WTC11 (cell line): ENCODE results near the gene WDR82. TPM values are rescaled to one million over a fixed set of nuclear protein-coding genes. Genes with fewer than 3 reads are reported as not detected.

Experiments
- ATAC-seq: fragments of 200-7000 bp; cut with Tn5 transposase; 2 replicates; pipeline ENCODE4 v1.10.0; 2021; ENCODE audit warnings: mild to moderate bottlenecking, moderate library complexity
- CTCF ChIA-PET: fragments of 300-600 bp; sonication (Branson Sonifier 250); formaldehyde crosslinking; loops from one replicate; lab custom pipeline; 2021; ENCODE audit warnings: antibody characterized with exemption; lab: Charles Lee
- POLR2A ChIA-PET: fragments of 350-600 bp; sonication (Branson Sonifier 250); formaldehyde crosslinking; loops from one replicate; lab custom pipeline; 2021; ENCODE audit warnings: antibody characterized with exemption; lab: Charles Lee
- DNase-seq: peaks from one replicate; pipeline ENCODE4 v3.0.0; 2021; ENCODE audit warnings: low spot score
- H3K27ac Mint-ChIP-seq: 2 replicates; pipeline ENCODE4 v1.8.0; 2021; ENCODE audit warnings: mixed read lengths
- H3K27me3 Mint-ChIP-seq: 2 replicates; pipeline ENCODE4 v1.8.0; 2021; ENCODE audit warnings: low read depth, mild to moderate bottlenecking, moderate library complexity, mixed read lengths
- H3K36me3 Mint-ChIP-seq: 2 replicates; pipeline ENCODE4 v1.8.0; 2021; ENCODE audit warnings: mixed read lengths
- H3K4me1 Mint-ChIP-seq: 2 replicates; pipeline ENCODE4 v1.8.0; 2022; ENCODE audit warnings: mixed read lengths
- H3K4me3 Mint-ChIP-seq: 2 replicates; pipeline ENCODE4 v1.8.0; 2021; ENCODE audit warnings: mild to moderate bottlenecking, moderate library complexity, mixed read lengths
- H3K9me3 Mint-ChIP-seq: 2 replicates; pipeline ENCODE4 v1.8.0; 2021; ENCODE audit warnings: mixed read lengths
- ATF2 ChIP-seq: sonication (generic); formaldehyde crosslinking; IDR thresholded peaks from 2 replicates; pipeline ENCODE4 v1.8.1; 2022; ENCODE audit warnings: low read depth, missing genetic modification reagents, borderline replicate concordance
- EMX1 ChIP-seq: fragments of 250-450 bp; sonication (Bioruptor Pico); IDR thresholded peaks from 2 replicates; pipeline ENCODE4 v1.8.0; 2021; ENCODE audit warnings: mild to moderate bottlenecking
- ETV6 ChIP-seq: sonication (generic); formaldehyde crosslinking; IDR thresholded peaks from 2 replicates; pipeline ENCODE4 v1.8.1; 2022; ENCODE audit warnings: mild to moderate bottlenecking, missing genetic modification reagents
- IRF1 ChIP-seq: sonication (generic); formaldehyde crosslinking; IDR thresholded peaks from 2 replicates; pipeline ENCODE4 v1.8.0; 2023; ENCODE audit warnings: missing genetic modification reagents
- NR2C2 ChIP-seq: sonication (generic); formaldehyde crosslinking; IDR thresholded peaks from 2 replicates; pipeline ENCODE4 v1.8.0; 2022; ENCODE audit warnings: mild to moderate bottlenecking, missing genetic modification reagents
- PRRX2 ChIP-seq: fragments of 250-450 bp; sonication (Bioruptor Pico); IDR thresholded peaks from 2 replicates; pipeline ENCODE4 v1.8.0; 2021; ENCODE audit warnings: mild to moderate bottlenecking
- RELA ChIP-seq: sonication (generic); formaldehyde crosslinking; IDR thresholded peaks from 2 replicates; pipeline ENCODE4 v1.8.1; 2022; ENCODE audit warnings: missing genetic modification reagents, mild to moderate bottlenecking, borderline replicate concordance
- RORB ChIP-seq: fragments of 250-450 bp; sonication (Bioruptor Pico); IDR thresholded peaks from 2 replicates; pipeline ENCODE4 v1.9.0; 2021; ENCODE audit warnings: mild to moderate bottlenecking
- SMAD4 ChIP-seq: sonication (generic); formaldehyde crosslinking; IDR thresholded peaks from 2 replicates; pipeline ENCODE4 v1.8.0; 2022; ENCODE audit warnings: mild to moderate bottlenecking, missing genetic modification reagents
- ZNF263 ChIP-seq: sonication (generic); formaldehyde crosslinking; IDR thresholded peaks from 2 replicates; pipeline ENCODE4 v1.8.1; 2022; ENCODE audit warnings: low read depth, mild to moderate bottlenecking, moderate library complexity, missing genetic modification reagents
- ZNF317 ChIP-seq: sonication (generic); formaldehyde crosslinking; IDR thresholded peaks from 2 replicates; pipeline ENCODE4 v1.8.1; 2023; ENCODE audit warnings: low read depth, mild to moderate bottlenecking, moderate library complexity, missing genetic modification reagents, borderline replicate concordance
- ZNF396 ChIP-seq: fragments of 250-450 bp; sonication (Bioruptor Pico); IDR thresholded peaks from 2 replicates; pipeline ENCODE4 v1.8.0; 2021; ENCODE audit warnings: mild to moderate bottlenecking, moderate library complexity, borderline replicate concordance
- total RNA-seq: library from RNA; stranded (reverse); gene quantifications from 3 replicates; pipeline ENCODE4 v1.2.3, GENCODE V29; 2021
- TF ChIP-seq, protein P1 (sequence below): sonication (generic); formaldehyde crosslinking; IDR thresholded peaks from 2 replicates; pipeline ENCODE4 v1.8.1; 2023; ENCODE audit warnings: mild to moderate bottlenecking, missing genetic modification reagents
- TF ChIP-seq, protein P2 (sequence below): sonication (generic); formaldehyde crosslinking; conservative IDR thresholded peaks from 2 replicates; pipeline ENCODE4 v1.8.1; 2022; ENCODE audit warnings: mild to moderate bottlenecking, missing genetic modification reagents
- TF ChIP-seq, protein P3 (sequence below): sonication (generic); formaldehyde crosslinking; IDR thresholded peaks from 2 replicates; pipeline ENCODE4 v1.8.0; 2022; ENCODE audit warnings: mild to moderate bottlenecking, missing genetic modification reagents
- TF ChIP-seq, protein P4 (sequence below): sonication (generic); formaldehyde crosslinking; IDR thresholded peaks from 2 replicates; pipeline ENCODE4 v1.8.1; 2022; ENCODE audit warnings: mild to moderate bottlenecking, moderate library complexity, missing genetic modification reagents
- TF ChIP-seq, protein P5 (sequence below): sonication (generic); formaldehyde crosslinking; IDR thresholded peaks from 2 replicates; pipeline ENCODE4 v1.8.0; 2022; ENCODE audit warnings: missing genetic modification reagents
- TF ChIP-seq, protein P6 (sequence below): fragments of 250-450 bp; sonication (Bioruptor Pico); IDR thresholded peaks from 2 replicates; pipeline ENCODE4 v1.9.0; 2021; ENCODE audit warnings: moderate library complexity, mild to moderate bottlenecking, inconsistent platforms, borderline replicate concordance

Gene WDR82
- total RNA-seq, 1 experiment from 2014 or later, result 69.7 TPM

DNA sequence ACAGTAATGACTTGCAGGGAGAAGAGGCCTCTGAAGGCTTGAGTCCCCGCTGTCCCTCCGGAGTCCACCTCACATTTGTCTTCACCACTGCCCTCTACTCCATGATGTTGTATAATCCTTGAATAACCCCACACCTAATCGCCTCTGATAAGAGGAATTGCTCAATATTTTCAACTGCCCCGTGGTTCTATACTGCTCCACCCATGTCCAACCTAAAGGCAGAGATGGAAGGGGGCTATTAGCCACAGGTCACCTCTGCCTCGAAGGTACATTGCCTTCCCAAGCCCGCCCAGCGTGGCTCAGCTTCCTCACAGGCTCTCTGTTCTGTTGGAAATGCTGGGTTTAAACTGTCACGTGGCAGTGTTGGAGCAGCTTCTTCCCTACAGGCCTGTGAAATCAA lies 65.4 kb downstream of the WDR82 start:
- H3K27me3 Mint-ChIP-seq, result no peaks in the 10 kb centered on the region
- no peaks in the 10 kb centered on the region for H3K9me3 Mint-ChIP-seq
- no peak overlapping the region for H3K4me3 Mint-ChIP-seq
- ATAC-seq, result no peak
- H3K27ac Mint-ChIP-seq, result no peak overlapping the region
- no peak for DNase-seq
- POLR2A ChIA-PET, result no interaction called here
- TF ChIP-seq, protein P1, sequence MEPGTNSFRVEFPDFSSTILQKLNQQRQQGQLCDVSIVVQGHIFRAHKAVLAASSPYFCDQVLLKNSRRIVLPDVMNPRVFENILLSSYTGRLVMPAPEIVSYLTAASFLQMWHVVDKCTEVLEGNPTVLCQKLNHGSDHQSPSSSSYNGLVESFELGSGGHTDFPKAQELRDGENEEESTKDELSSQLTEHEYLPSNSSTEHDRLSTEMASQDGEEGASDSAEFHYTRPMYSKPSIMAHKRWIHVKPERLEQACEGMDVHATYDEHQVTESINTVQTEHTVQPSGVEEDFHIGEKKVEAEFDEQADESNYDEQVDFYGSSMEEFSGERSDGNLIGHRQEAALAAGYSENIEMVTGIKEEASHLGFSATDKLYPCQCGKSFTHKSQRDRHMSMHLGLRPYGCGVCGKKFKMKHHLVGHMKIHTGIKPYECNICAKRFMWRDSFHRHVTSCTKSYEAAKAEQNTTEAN, result no peak
- TF ChIP-seq, all 79 proteins: peak for 0
- Mint-ChIP-seq H3K36me3 (peaks cover 75% of the 10 kb centered on the region), H3K4me1 (no peaks in the 10 kb centered on the region)
- CTCF ChIA-PET, result no interaction called here

GRCh38 chr3:52211268-52211891 lies 67.1 kb downstream of the WDR82 start:
- H3K9me3 Mint-ChIP-seq, result no peaks in the 10 kb centered on the region
- H3K4me1 Mint-ChIP-seq, result no peaks in the 10 kb centered on the region
- H3K36me3 Mint-ChIP-seq, result peaks cover 87% of the 10 kb centered on the region
- TF ChIP-seq IRF1 (CRISPR knock-in tag), result no peak
- no peak for TF ChIP-seq EMX1 (CRISPR knock-in tag)
- TF ChIP-seq ZNF317, result no peak
- TF ChIP-seq, protein P2, sequence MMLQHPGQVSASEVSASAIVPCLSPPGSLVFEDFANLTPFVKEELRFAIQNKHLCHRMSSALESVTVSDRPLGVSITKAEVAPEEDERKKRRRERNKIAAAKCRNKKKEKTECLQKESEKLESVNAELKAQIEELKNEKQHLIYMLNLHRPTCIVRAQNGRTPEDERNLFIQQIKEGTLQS (CRISPR knock-in tag), result no peak
- TF ChIP-seq SMAD4 (CRISPR knock-in tag), result no peak
- TF ChIP-seq, protein P3, sequence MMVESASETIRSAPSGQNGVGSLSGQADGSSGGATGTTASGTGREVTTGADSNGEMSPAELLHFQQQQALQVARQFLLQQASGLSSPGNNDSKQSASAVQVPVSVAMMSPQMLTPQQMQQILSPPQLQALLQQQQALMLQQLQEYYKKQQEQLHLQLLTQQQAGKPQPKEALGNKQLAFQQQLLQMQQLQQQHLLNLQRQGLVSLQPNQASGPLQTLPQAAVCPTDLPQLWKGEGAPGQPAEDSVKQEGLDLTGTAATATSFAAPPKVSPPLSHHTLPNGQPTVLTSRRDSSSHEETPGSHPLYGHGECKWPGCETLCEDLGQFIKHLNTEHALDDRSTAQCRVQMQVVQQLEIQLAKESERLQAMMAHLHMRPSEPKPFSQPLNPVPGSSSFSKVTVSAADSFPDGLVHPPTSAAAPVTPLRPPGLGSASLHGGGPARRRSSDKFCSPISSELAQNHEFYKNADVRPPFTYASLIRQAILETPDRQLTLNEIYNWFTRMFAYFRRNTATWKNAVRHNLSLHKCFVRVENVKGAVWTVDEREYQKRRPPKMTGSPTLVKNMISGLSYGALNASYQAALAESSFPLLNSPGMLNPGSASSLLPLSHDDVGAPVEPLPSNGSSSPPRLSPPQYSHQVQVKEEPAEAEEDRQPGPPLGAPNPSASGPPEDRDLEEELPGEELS, result no peak
- TF ChIP-seq ATF2 (CRISPR knock-in tag), result no peak
- no peak for TF ChIP-seq RORB (CRISPR knock-in tag)
- TF ChIP-seq, protein P4, sequence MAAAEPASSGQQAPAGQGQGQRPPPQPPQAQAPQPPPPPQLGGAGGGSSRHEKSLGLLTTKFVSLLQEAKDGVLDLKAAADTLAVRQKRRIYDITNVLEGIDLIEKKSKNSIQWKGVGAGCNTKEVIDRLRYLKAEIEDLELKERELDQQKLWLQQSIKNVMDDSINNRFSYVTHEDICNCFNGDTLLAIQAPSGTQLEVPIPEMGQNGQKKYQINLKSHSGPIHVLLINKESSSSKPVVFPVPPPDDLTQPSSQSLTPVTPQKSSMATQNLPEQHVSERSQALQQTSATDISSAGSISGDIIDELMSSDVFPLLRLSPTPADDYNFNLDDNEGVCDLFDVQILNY (CRISPR knock-in tag), result no peak
- TF ChIP-seq NR2C2 (CRISPR knock-in tag), result no peak
- TF ChIP-seq, protein P5, sequence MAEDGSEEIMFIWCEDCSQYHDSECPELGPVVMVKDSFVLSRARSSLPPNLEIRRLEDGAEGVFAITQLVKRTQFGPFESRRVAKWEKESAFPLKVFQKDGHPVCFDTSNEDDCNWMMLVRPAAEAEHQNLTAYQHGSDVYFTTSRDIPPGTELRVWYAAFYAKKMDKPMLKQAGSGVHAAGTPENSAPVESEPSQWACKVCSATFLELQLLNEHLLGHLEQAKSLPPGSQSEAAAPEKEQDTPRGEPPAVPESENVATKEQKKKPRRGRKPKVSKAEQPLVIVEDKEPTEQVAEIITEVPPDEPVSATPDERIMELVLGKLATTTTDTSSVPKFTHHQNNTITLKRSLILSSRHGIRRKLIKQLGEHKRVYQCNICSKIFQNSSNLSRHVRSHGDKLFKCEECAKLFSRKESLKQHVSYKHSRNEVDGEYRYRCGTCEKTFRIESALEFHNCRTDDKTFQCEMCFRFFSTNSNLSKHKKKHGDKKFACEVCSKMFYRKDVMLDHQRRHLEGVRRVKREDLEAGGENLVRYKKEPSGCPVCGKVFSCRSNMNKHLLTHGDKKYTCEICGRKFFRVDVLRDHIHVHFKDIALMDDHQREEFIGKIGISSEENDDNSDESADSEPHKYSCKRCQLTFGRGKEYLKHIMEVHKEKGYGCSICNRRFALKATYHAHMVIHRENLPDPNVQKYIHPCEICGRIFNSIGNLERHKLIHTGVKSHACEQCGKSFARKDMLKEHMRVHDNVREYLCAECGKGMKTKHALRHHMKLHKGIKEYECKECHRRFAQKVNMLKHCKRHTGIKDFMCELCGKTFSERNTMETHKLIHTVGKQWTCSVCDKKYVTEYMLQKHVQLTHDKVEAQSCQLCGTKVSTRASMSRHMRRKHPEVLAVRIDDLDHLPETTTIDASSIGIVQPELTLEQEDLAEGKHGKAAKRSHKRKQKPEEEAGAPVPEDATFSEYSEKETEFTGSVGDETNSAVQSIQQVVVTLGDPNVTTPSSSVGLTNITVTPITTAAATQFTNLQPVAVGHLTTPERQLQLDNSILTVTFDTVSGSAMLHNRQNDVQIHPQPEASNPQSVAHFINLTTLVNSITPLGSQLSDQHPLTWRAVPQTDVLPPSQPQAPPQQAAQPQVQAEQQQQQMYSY (CRISPR knock-in tag), result no peak
- TF ChIP-seq RELA, result no peak
- no peak for TF ChIP-seq ETV6 (CRISPR knock-in tag)
- no peak for TF ChIP-seq ZNF396 (CRISPR knock-in tag)
- TF ChIP-seq PRRX2 (CRISPR knock-in tag), result no peak
- TF ChIP-seq ZNF263, result no peak
- TF ChIP-seq, protein P6, sequence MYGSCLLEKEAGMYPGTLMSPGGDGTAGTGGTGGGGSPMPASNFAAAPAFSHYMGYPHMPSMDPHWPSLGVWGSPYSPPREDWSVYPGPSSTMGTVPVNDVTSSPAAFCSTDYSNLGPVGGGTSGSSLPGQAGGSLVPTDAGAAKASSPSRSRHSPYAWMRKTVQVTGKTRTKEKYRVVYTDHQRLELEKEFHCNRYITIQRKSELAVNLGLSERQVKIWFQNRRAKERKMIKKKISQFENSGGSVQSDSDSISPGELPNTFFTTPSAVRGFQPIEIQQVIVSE, result no peak
- H3K4me3 Mint-ChIP-seq, result no peak overlapping the region
- POLR2A ChIA-PET, result no interaction called here
- DNase-seq, result no peak
- CTCF ChIA-PET, result interaction anchor here (0.9 to 1.0 kb wide), 2 partner anchors 9 to 196 kb away, joined by 4 read pairs; no protein-coding TSS in a partner anchor
- no peak overlapping the region for H3K27ac Mint-ChIP-seq
- ATAC-seq, result no peak
- H3K27me3 Mint-ChIP-seq, result no peaks in the 10 kb centered on the region
